ENCODE measurements around the gene FAM229B. TPM values are rescaled to one million over a fixed set of nuclear protein-coding genes. Genes with fewer than 3 reads are reported as not detected.

FAM229B gene
- total RNA-seq, 1 donor from 2014 or later, result 6.2 TPM

- DNase-seq (ENCODE audit: extremely low read depth, low read depth, low spot score), result no peak
These were observed 51.7 kb downstream of the FAM229B start for GRCh38 chr6:112139052-112139451.

- DNase-seq (ENCODE audit: extremely low read depth, low read depth, low spot score), result no peak
These were observed 54.3 kb downstream of the FAM229B start for GRCh38 chr6:112141707-112142106.

- DNase-seq (ENCODE audit: extremely low read depth, low read depth, low spot score), result no peak
These were observed 56.9 kb downstream of the FAM229B start for GRCh38 chr6:112144145-112144926.

GRCh38 chr6:112145080-112145573 is 57.7 kb downstream of the FAM229B start:
- no peak for DNase-seq (ENCODE audit: extremely low read depth, low read depth, low spot score)

- no peak for DNase-seq (ENCODE audit: extremely low read depth, low read depth, low spot score)
These were observed 60.7 kb downstream of the FAM229B start for GRCh38 chr6:112148103-112148502.

GRCh38 chr6:112149236-112149635 is 61.8 kb downstream of the FAM229B start:
- no peak for DNase-seq (ENCODE audit: extremely low read depth, low read depth, low spot score)

GRCh38 chr6:112149719-112150263 is 62.4 kb downstream of the FAM229B start:
- DNase-seq (ENCODE audit: extremely low read depth, low read depth, low spot score), result no peak

- no peak for DNase-seq (ENCODE audit: extremely low read depth, low read depth, low spot score)
These were observed 63.0 kb downstream of the FAM229B start for GRCh38 chr6:112150363-112150762.

Other genes starting within 250 kb of the FAM229B start
- gene FYN, start 214.1 kb upstream of the FAM229B start, total RNA-seq, result 181 and 208 TPM in 2 replicates
- gene CCN6, start 33.5 kb upstream of the FAM229B start, total RNA-seq, result not detected in 2 replicates
- 9.1 and 13.2 TPM in 2 replicates for gene TUBE1, start 109 bp upstream of the FAM229B start, total RNA-seq
- gene LAMA4, start 167.0 kb downstream of the FAM229B start, total RNA-seq, result 503 and 840 TPM in 2 replicates